K562 (cell line): ENCODE measurements around the gene C16orf92. TPM values are rescaled to one million over a fixed set of nuclear protein-coding genes. Genes with fewer than 3 reads are reported as not detected.

Experiments used
- ATAC-seq: fragments of 200-7000 bp; cut with Tn5 transposase; 3 replicates; pipeline ENCODE4 v1.9.1; 2020; ENCODE audit warnings: moderate library complexity
- BruUV-seq: library from RNA; stranded (reverse); fragments of 400-500 nt; replicated peaks from 2 replicates; lab custom pipeline; 2021; lab: Mats Ljungman, UMichigan
- CTCF ChIA-PET: fragments of 300-600 bp; formaldehyde crosslinking; extraction: SDS; loops from one replicate; lab custom pipeline; 2021; ENCODE audit warnings: low intra/inter-chr PET ratio; lab: Yijun Ruan, JAX
- POLR2A ChIA-PET: fragments of 300-600, 350-650 bp; sonication (Branson Sonifier 250); formaldehyde crosslinking; extraction: SDS; loops from one replicate; lab custom pipeline; 2021; ENCODE audit warnings: antibody characterized with exemption, inconsistent platforms; lab: Yijun Ruan, JAX
- DNase-seq, 4 experiments: peaks; one replicate each; pipeline versions ENCODE4 v3.0.0 to v3.0.0-alpha.2; 2011 to 2018; ENCODE audit warnings: low spot score in 3 of 4, mixed read lengths in 3 of 4; ENCODE audit errors: extremely low read depth in 1 of 4
- FAIRE-seq: peaks from 2 replicates; lab custom pipeline; 2011; peaks lifted over from hg19 to GRCh38; lab: Jason Lieb, UNC
- H2AFZ ChIP-seq: 2 replicates; pipeline ENCODE4 v1.6.0; 2011; ENCODE audit warnings: low read depth, low read length, control low read depth, inconsistent platforms
- H3K27ac ChIP-seq: fragments of 200-600 bp; 3 replicates; pipeline ENCODE4 v1.8.0; 2011; ENCODE audit warnings: low read depth, mild to moderate bottlenecking, control low read depth, inconsistent platforms, low read length, moderate library complexity, mixed read lengths; ENCODE audit errors: extremely low read depth
- H3K27me3 ChIP-seq, 2 experiments: fragments of 300-600 bp in 1 of 2; 2 replicates in 1 of 2; 3 replicates in 1 of 2; pipeline versions ENCODE4 v1.6.0 to v1.8.0; 2011; ENCODE audit warnings: inconsistent platforms in 2 of 2, low read length in 2 of 2, mild to moderate bottlenecking in 1 of 2, mixed read lengths in 1 of 2, moderate library complexity in 1 of 2; ENCODE audit not compliant: control insufficient read depth in 2 of 2, insufficient read depth in 2 of 2
- H3K36me3 ChIP-seq: fragments of 300-600 bp; 3 replicates; pipeline ENCODE4 v1.8.0; 2011; ENCODE audit warnings: mild to moderate bottlenecking, low read length, inconsistent platforms; ENCODE audit not compliant: control insufficient read depth, insufficient read depth
- H3K4me1 ChIP-seq, 2 experiments: fragments of 200-600 bp in 1 of 2; replicated peaks in 1 of 2; 2 replicates in 1 of 2; 3 replicates in 1 of 2; pipeline versions ENCODE4 v1.5.1 to v1.8.0; 2011; ENCODE audit warnings: inconsistent platforms in 2 of 2, low read length in 2 of 2, mild to moderate bottlenecking in 1 of 2, mixed read lengths in 1 of 2, moderate library complexity in 1 of 2; ENCODE audit not compliant: control insufficient read depth in 2 of 2, insufficient read depth in 2 of 2
- H3K4me2 ChIP-seq: 2 replicates; pipeline ENCODE4 v1.6.1; 2011; ENCODE audit warnings: low read length, control low read depth, inconsistent platforms, mixed read lengths; ENCODE audit not compliant: insufficient read depth
- H3K4me3 ChIP-seq: fragments of 200-600 bp; sonication (generic), shearing (Covaris generic); 2 replicates; pipeline ENCODE4 v1.5.1; 2016; ENCODE audit warnings: control low read depth, inconsistent platforms
- H3K79me2 ChIP-seq: fragments of 200-600 bp; 3 replicates; pipeline ENCODE4 v1.8.0; 2011; ENCODE audit warnings: low read length, inconsistent platforms; ENCODE audit not compliant: control insufficient read depth, insufficient read depth
- H3K9ac ChIP-seq, 2 experiments: 2 replicates each; pipeline versions ENCODE4 v1.6.0 to v1.6.1; 2011; ENCODE audit warnings: low read depth in 2 of 2, low read length in 2 of 2, control low read depth in 1 of 2, inconsistent platforms in 1 of 2, mild to moderate bottlenecking in 1 of 2, mixed read lengths in 1 of 2; ENCODE audit not compliant: insufficient read depth in 1 of 2
- H3K9me1 ChIP-seq: one replicate; pipeline ENCODE4 v1.6.0; 2011; ENCODE audit warnings: inconsistent platforms, mild to moderate bottlenecking, low read length, moderate library complexity; ENCODE audit not compliant: control insufficient read depth, insufficient read depth
- H3K9me3 ChIP-seq: replicated peaks from 2 replicates; pipeline ENCODE4 v1.5.1; 2011; ENCODE audit warnings: low read depth, low read length, inconsistent platforms; ENCODE audit not compliant: control insufficient read depth, insufficient read depth
- H4K20me1 ChIP-seq: replicated peaks from 2 replicates; pipeline ENCODE4 v1.6.1; 2011; ENCODE audit warnings: low read length, inconsistent platforms, mixed read lengths; ENCODE audit not compliant: control insufficient read depth, insufficient read depth
- CREM ChIP-seq: IDR thresholded peaks from 2 replicates; pipeline ENCODE4 v1.6.1; 2014; ENCODE audit warnings: antibody characterized with exemption, low read depth
- ETV5 ChIP-seq: sonication (generic); formaldehyde crosslinking; IDR thresholded peaks from 2 replicates; pipeline ENCODE4 v1.4.0; 2020; ENCODE audit warnings: low read depth, mild to moderate bottlenecking, missing genetic modification reagents
- SIN3A ChIP-seq, 2 experiments: fragments of 150-350 bp in 1 of 2; IDR thresholded peaks; 2 replicates each; pipeline ENCODE4 v1.6.1; 2011 to 2016; ENCODE audit warnings: borderline replicate concordance in 2 of 2, low read depth in 2 of 2, low read length in 2 of 2, mild to moderate bottlenecking in 2 of 2, moderate library complexity in 2 of 2; ENCODE audit not compliant: control insufficient read depth in 1 of 2
- SNRNP70 ChIP-seq: fragments of 200-400 bp; formaldehyde crosslinking; optimal IDR thresholded peaks from 2 replicates; pipeline ENCODE3; 2017; ENCODE audit warnings: low read depth, low read length
- STAG1 ChIP-seq: sonication (generic); formaldehyde crosslinking; IDR thresholded peaks from 2 replicates; pipeline ENCODE4 v1.5.0; 2020; ENCODE audit warnings: missing genetic modification reagents, borderline replicate concordance
- ZBTB7A ChIP-seq: IDR thresholded peaks from 2 replicates; pipeline ENCODE4 v1.6.1; 2011; ENCODE audit warnings: low read depth, mild to moderate bottlenecking, low read length, moderate library complexity, borderline replicate concordance; ENCODE audit not compliant: control insufficient read depth
- ZNF316 ChIP-seq: fragments of 450-650 bp; IDR thresholded peaks from 2 replicates; pipeline ENCODE4 v1.6.1; 2016
- WGBS: fragments of 100-300 bp; shearing (Covaris generic); methylation state at CpG from one replicate; pipeline ENCODE4 v1.1.6; 2016; ENCODE audit warnings: low coverage, mixed read lengths; ENCODE audit not compliant: insufficient coverage; ENCODE audit errors: missing lambda C conversion rate; 5-methylcytosine and 5-hydroxymethylcytosine counted together
- in situ Hi-C: fragments of 300-500 bp; cut with MboI; formaldehyde crosslinking; loops from 4 replicates; pipeline ENCODE4 v1.15.0; 2018; ENCODE audit warnings: inconsistent platforms, mixed read lengths
- intact Hi-C: fragments of 100-400 bp; cut with micrococcal nuclease; formaldehyde crosslinking; loops from 2 replicates; pipeline ENCODE4 v1.14.2; 2022
- polyA plus RNA-seq, 8 experiments: library from polyadenylated mRNA; depleted of rRNA in 4 of 8; stranded (reverse) in 5 of 8; unstranded in 3 of 8; fragments of >200 nt; fragmentation: Nextera tagmentation in 2 of 8; fragmentation: Illumina TruSeq in 1 of 8; extraction: Ambion mirVana in 2 of 8; extraction: Trizol in 1 of 8; gene quantifications; 2 replicates each; pipeline versions ENCODE4 v1.2.1 to v1.2.3, GENCODE V29; 2011 to 2014; ENCODE audit warnings: inconsistent platforms in 1 of 8, missing spikeins in 1 of 8
- total RNA-seq, 7 experiments: library from RNA; depleted of rRNA in 6 of 7; stranded (reverse); fragments of >200 nt in 6 of 7; fragmentation: Illumina TruSeq in 2 of 7; extraction: Trizol in 2 of 7; gene quantifications; 2 replicates each; pipeline versions ENCODE4 v1.2.1 to v1.2.3, GENCODE V29; 2011 to 2021; ENCODE audit warnings: low replicate concordance in 1 of 7
- TF ChIP-seq, protein P1 (sequence below), 2 experiments: fragments of 450-650 bp; formaldehyde crosslinking in 1 of 2; IDR thresholded peaks; 2 replicates each; pipeline versions ENCODE4 v1.4.0 to v1.6.1; 2014 to 2020; ENCODE audit warnings: mild to moderate bottlenecking in 2 of 2, borderline replicate concordance in 1 of 2, low read depth in 1 of 2

Gene C16orf92
- total and polyA plus RNA-seq, 9 of the 15 experiments (the other 6 are each of a cell fraction or from before 2014, with no cell fraction given), result not detected

DNA sequence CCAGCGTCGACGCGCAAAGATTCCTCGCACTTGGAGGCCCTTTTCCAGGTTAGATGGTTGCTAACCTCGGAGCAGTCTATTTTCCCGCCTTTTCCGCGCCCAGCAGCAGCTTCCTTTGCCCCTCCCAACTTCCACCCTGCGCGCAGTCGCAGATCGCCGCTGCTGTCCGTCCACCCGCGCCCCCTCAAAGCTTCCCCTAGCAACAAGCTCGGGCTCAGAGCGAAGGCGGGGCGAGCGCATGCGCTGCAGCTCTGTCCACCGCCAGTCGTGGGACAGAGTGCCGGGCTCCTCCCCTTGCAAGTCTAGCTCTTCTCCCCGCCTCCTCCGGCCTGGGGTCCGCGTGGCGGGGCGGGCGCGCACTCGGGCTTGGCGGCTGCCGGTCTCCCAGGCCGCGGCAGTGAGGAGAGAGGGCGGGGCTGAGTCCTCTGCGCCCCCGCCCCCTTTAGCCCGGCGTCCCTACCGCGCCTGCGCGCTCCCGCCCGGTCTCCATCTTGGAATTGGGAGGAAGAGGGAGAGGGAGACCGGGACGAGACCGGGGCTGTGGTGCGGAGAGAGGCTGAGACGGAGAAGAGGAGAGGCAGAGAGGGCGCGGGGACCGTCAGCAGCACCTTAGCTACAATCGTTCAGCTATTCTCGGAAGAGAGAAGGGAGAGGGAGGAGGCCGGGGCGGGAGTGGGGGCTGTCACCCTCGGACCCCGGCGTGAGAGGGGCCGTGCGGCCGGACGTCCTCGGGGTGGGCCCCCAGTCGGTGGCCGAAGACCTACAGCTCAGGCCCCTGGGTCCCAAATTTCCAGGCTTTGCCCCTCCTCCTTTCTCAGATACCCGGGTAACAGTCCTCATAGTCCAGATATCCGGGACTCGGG lies 49.4 kb upstream of the C16orf92 start, which contains the start of gene TAOK2 (continued):
- TF ChIP-seq SNRNP70, result no peak
- TF ChIP-seq CREM, result peak; percentile 48
- TF ChIP-seq SIN3A (IDR thresholded peaks at IDR 0.05; ENCODE audit: borderline replicate concordance in 2 of 2, control insufficient read depth in 1 of 2, low read depth in 2 of 2, low read length in 2 of 2), result peak in 1 of 2 experiments; percentile 49; a peak in 1 of 4 replicates

DNA sequence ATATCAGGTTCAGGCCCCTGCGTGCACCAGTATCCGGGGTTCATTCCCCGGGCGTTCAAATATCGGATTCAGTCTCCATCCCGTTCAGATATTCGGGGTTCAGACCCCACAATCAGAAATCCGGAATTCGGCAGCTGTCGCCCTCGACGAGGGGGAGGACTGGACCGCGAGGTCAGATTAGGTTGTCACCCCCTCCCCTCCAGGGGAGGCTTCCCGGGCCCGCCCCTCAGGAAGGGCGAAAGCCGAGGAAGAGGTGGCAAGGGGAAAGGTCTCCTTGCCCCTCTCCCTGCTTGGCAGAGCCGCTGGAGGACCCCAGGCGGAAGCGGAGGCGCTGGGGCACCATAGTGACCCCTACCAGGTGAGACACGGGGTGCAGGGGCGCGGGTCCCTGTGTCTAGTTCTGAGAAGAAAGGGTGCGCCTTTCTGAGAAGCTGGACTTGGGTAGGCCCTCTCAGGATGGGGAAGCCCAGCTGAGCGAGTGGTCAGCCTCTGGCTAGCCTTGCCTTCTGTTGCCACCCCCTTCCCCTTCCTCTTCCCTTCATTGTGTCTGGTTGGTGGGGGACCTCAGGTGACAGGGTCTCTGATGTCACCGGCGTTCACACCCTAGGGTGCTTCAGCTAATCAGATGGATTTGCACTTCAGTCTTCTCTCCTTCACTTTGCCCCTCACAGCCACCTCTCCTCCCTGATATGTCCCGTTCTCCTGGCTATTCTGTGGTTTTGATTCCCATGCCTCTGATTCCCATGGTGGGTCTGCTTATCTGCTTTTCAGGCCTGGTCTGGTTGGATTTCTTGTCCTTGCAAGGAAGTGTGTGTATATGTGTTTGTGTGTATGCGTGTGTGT lies 48.5 kb upstream of the C16orf92 start:
- peak overlapping the region; percentile 80 for H3K27ac ChIP-seq
- CTCF ChIA-PET, result no interaction called here
- WGBS, result 2% methylated on average over 25 of the region's 31 CpGs
- H3K9me3 ChIP-seq, result no peaks in the 10 kb centered on the region; the same call in 1 of the 2 replicates
- H3K4me1 ChIP-seq, result peaks cover 26 to 30% of the 10 kb centered on the region in 2 experiments; a peak in 4 of 5 replicates
- H3K79me2 ChIP-seq, result peaks cover 36% of the 10 kb centered on the region
- 0 out of 2 replicates have a peak overlapping the region, but pooled peaks have one; percentile 88 for H2AFZ ChIP-seq
- peaks cover 3% of the 10 kb centered on the region for H3K9me1 ChIP-seq
- ATAC-seq (peak; percentile 9), DNase-seq (peak; percentile 47 to 57 (median 49)), FAIRE-seq (peak; percentile 73)
- H3K9ac ChIP-seq, result peak overlapping the region; percentile 82 to 88
- peak overlapping the region; percentile 71 for H3K4me3 ChIP-seq
- no peaks in the 10 kb centered on the region for H3K27me3 ChIP-seq
- POLR2A ChIA-PET, result interaction anchor here (0.6 to 3.2 kb wide), 7 partner anchors 11 to 650 kb away, joined by 3 to 22 read pairs (median 14); partner anchors contain the start of genes ASPHD1 and TMEM219
- peaks cover 47% of the 10 kb centered on the region for H3K36me3 ChIP-seq
- H3K4me2 ChIP-seq, result peak overlapping the region; percentile 87
- intact Hi-C loops (no loop called here), in situ Hi-C loops (no loop called here)
- peaks cover 23% of the 10 kb centered on the region for H4K20me1 ChIP-seq
- BruUV-seq, result no TSS peak
- TF ChIP-seq, protein P1, sequence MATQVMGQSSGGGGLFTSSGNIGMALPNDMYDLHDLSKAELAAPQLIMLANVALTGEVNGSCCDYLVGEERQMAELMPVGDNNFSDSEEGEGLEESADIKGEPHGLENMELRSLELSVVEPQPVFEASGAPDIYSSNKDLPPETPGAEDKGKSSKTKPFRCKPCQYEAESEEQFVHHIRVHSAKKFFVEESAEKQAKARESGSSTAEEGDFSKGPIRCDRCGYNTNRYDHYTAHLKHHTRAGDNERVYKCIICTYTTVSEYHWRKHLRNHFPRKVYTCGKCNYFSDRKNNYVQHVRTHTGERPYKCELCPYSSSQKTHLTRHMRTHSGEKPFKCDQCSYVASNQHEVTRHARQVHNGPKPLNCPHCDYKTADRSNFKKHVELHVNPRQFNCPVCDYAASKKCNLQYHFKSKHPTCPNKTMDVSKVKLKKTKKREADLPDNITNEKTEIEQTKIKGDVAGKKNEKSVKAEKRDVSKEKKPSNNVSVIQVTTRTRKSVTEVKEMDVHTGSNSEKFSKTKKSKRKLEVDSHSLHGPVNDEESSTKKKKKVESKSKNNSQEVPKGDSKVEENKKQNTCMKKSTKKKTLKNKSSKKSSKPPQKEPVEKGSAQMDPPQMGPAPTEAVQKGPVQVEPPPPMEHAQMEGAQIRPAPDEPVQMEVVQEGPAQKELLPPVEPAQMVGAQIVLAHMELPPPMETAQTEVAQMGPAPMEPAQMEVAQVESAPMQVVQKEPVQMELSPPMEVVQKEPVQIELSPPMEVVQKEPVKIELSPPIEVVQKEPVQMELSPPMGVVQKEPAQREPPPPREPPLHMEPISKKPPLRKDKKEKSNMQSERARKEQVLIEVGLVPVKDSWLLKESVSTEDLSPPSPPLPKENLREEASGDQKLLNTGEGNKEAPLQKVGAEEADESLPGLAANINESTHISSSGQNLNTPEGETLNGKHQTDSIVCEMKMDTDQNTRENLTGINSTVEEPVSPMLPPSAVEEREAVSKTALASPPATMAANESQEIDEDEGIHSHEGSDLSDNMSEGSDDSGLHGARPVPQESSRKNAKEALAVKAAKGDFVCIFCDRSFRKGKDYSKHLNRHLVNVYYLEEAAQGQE (IDR thresholded peaks at IDR 0.05; ENCODE audit: borderline replicate concordance), result no peak
- TF ChIP-seq, protein P1 (CRISPR knock-in tag; IDR thresholded peaks at IDR 0.05; ENCODE audit: low read depth), result no peak
- TF ChIP-seq STAG1 (CRISPR knock-in tag) (no peak), ZBTB7A (peak; percentile 79; the same call in 1 of the 2 replicates), ZNF316 (no peak), ETV5 (0 out of 2 replicates have a peak, but pooled peaks have one; percentile 24)
